ENCODE measurements around the gene IGFL1. TPM values are rescaled to one million over a fixed set of nuclear protein-coding genes. Genes with fewer than 3 reads are reported as not detected.
"Not testable (repeated sequence)": the region's sequence is repeated elsewhere in the genome, so short reads cannot be mapped to it uniquely, and the experiment has no call there.

Gene IGFL1
- total and polyA plus RNA-seq, 4 donors: not detected

- 17 to 19% methylated on average over 10 of the region's 10 CpGs for WGBS, 2 donors
- Histone ChIP-seq H3K9me3 (ENCODE audit: control insufficient read depth, low read length) (no peaks in the 10 kb centered on the region), H3K36me3 (ENCODE audit: control insufficient read depth in 1 of 2, insufficient read depth in 2 of 2, low read length in 1 of 2) (no peaks in the 10 kb centered on the region), H3K27ac (ENCODE audit: low read depth in 1 of 2, low read length in 2 of 2) (no peak overlapping the region), H3K27me3 (ENCODE audit: control insufficient read depth in 1 of 2, insufficient read depth in 2 of 2, low read length in 1 of 2) (no peaks in the 10 kb centered on the region), H3K4me3 (ENCODE audit: low read length in 2 of 2) (no peak overlapping the region), H3K4me1 (ENCODE audit: control insufficient read depth in 1 of 2, insufficient read depth in 2 of 2, low read length in 2 of 2) (no peaks in the 10 kb centered on the region)
- intact Hi-C loops (cut with DNase I): loop anchor here (1.0 to 5.0 kb wide), 4 partner anchors 183 to 237 kb away; no protein-coding TSS in a partner anchor
- DNase-seq (no peak), ATAC-seq (ENCODE audit: low FRiP score) (no peak)
Measured at GRCh38 chr19:46265217-46265828, 35.8 kb downstream of the IGFL1 start.

- no peak overlapping the region for H3K27ac ChIP-seq (ENCODE audit: low read depth in 1 of 2, low read length in 2 of 2)
- H3K4me1 ChIP-seq (ENCODE audit: control insufficient read depth in 1 of 2, insufficient read depth in 2 of 2, low read length in 2 of 2): no peaks in the 10 kb centered on the region
- no peak for DNase-seq
- no peaks in the 10 kb centered on the region for H3K9me3 ChIP-seq (ENCODE audit: control insufficient read depth, low read length)
- H3K4me3 ChIP-seq (ENCODE audit: low read length in 2 of 2): no peak overlapping the region
- intact Hi-C loops (cut with DNase I): loop anchor here in 1 of 2 donors (5.0 kb wide), 1 partner anchor 187 kb away; no protein-coding TSS in a partner anchor
- 87 to 94% methylated on average over 7 of the region's 7 CpGs for WGBS, 2 donors
- no peak for ATAC-seq (ENCODE audit: low FRiP score)
- H3K36me3 ChIP-seq (ENCODE audit: control insufficient read depth in 1 of 2, insufficient read depth in 2 of 2, low read length in 1 of 2): no peaks in the 10 kb centered on the region
- no peaks in the 10 kb centered on the region for H3K27me3 ChIP-seq (ENCODE audit: control insufficient read depth in 1 of 2, insufficient read depth in 2 of 2, low read length in 1 of 2)
Measured at GRCh38 chr19:46269101-46269500, 39.6 kb downstream of the IGFL1 start.

- 52 to 58% methylated on average over 17 of the region's 17 CpGs for WGBS, 2 donors
- H3K4me1 ChIP-seq (ENCODE audit: control insufficient read depth in 1 of 2, insufficient read depth in 2 of 2, low read length in 2 of 2): no peaks in the 10 kb centered on the region
- intact Hi-C loops (cut with DNase I): no loop called here
- H3K9me3 ChIP-seq (ENCODE audit: control insufficient read depth, low read length): no peaks in the 10 kb centered on the region
- DNase-seq (no peak), ATAC-seq (ENCODE audit: low FRiP score) (no peak)
- no peak overlapping the region for H3K27ac ChIP-seq (ENCODE audit: low read depth in 1 of 2, low read length in 2 of 2)
- no peaks in the 10 kb centered on the region for H3K36me3 ChIP-seq (ENCODE audit: control insufficient read depth in 1 of 2, insufficient read depth in 2 of 2, low read length in 1 of 2)
- H3K4me3 ChIP-seq (ENCODE audit: low read length in 2 of 2): no peak overlapping the region
- H3K27me3 ChIP-seq (ENCODE audit: control insufficient read depth in 1 of 2, insufficient read depth in 2 of 2, low read length in 1 of 2): no peaks in the 10 kb centered on the region
Measured at GRCh38 chr19:46270521-46271256, 41.1 kb downstream of the IGFL1 start.

- Histone ChIP-seq H3K4me3 (ENCODE audit: low read length in 2 of 2) (no peak overlapping the region), H3K27ac (ENCODE audit: low read depth in 1 of 2, low read length in 2 of 2) (no peak overlapping the region), H3K36me3 (ENCODE audit: control insufficient read depth in 1 of 2, insufficient read depth in 2 of 2, low read length in 1 of 2) (no peaks in the 10 kb centered on the region), H3K9me3 (ENCODE audit: control insufficient read depth, low read length) (no peaks in the 10 kb centered on the region), H3K4me1 (ENCODE audit: control insufficient read depth in 1 of 2, insufficient read depth in 2 of 2, low read length in 2 of 2) (no peaks in the 10 kb centered on the region), H3K27me3 (ENCODE audit: control insufficient read depth in 1 of 2, insufficient read depth in 2 of 2, low read length in 1 of 2) (no peaks in the 10 kb centered on the region)
- ATAC-seq (ENCODE audit: low FRiP score): no peak
- intact Hi-C loops (cut with DNase I): no loop called here
- WGBS, 2 donors: 51 to 56% methylated on average over 8 of the region's 8 CpGs
- no peak for DNase-seq
Measured at GRCh38 chr19:46271481-46272197, 42.1 kb downstream of the IGFL1 start.

- DNase-seq; H3K4me1 ChIP-seq (ENCODE audit: control insufficient read depth in 1 of 2, insufficient read depth in 2 of 2, low read length in 2 of 2): not testable (repeated sequence)
- WGBS, 2 donors: 91 to 94% methylated on average over 6 of the region's 6 CpGs
Measured at GRCh38 chr19:46273931-46274330, 44.4 kb downstream of the IGFL1 start.

GRCh38 chr19:46279177-46279576 lies 49.6 kb downstream of the IGFL1 start:
- no peaks in the 10 kb centered on the region for H3K9me3 ChIP-seq (ENCODE audit: control insufficient read depth, low read length)
- H3K27ac ChIP-seq (ENCODE audit: low read depth in 1 of 2, low read length in 2 of 2): no peak overlapping the region
- 85 to 90% methylated on average over 7 of the region's 7 CpGs for WGBS, 2 donors
- no peaks in the 10 kb centered on the region for H3K36me3 ChIP-seq (ENCODE audit: control insufficient read depth in 1 of 2, insufficient read depth in 2 of 2, low read length in 1 of 2)
- H3K4me1 ChIP-seq (ENCODE audit: control insufficient read depth in 1 of 2, insufficient read depth in 2 of 2, low read length in 2 of 2): no peaks in the 10 kb centered on the region
- no peaks in the 10 kb centered on the region for H3K27me3 ChIP-seq (ENCODE audit: control insufficient read depth in 1 of 2, insufficient read depth in 2 of 2, low read length in 1 of 2)
- intact Hi-C loops (cut with DNase I): no loop called here
- H3K4me3 ChIP-seq (ENCODE audit: low read length in 2 of 2): no peak overlapping the region
- no peak for ATAC-seq (ENCODE audit: low FRiP score)
- DNase-seq: no peak

More at GRCh38 chr19:46273931-46274330, 44.4 kb downstream of the IGFL1 start:
- intact Hi-C loops (cut with DNase I); H3K4me3 ChIP-seq (ENCODE audit: low read length in 2 of 2); H3K36me3 ChIP-seq (ENCODE audit: control insufficient read depth in 1 of 2, insufficient read depth in 2 of 2, low read length in 1 of 2); ATAC-seq (ENCODE audit: low FRiP score); H3K27ac ChIP-seq (ENCODE audit: low read depth in 1 of 2, low read length in 2 of 2); H3K27me3 ChIP-seq (ENCODE audit: control insufficient read depth in 1 of 2, insufficient read depth in 2 of 2, low read length in 1 of 2); H3K9me3 ChIP-seq (ENCODE audit: control insufficient read depth, low read length): not testable (repeated sequence)

Other genes with a start within 250 kb of the IGFL1 start
- 10 to 100 TPM; 11.7 to 24.0 TPM for gene CCDC61, start 234.3 kb upstream of the IGFL1 start, total RNA-seq
- gene CCDC61, start 234.3 kb upstream of the IGFL1 start, polyA plus RNA-seq: 10 to 100 TPM in 1 of 2 donors, under 1 TPM in 1; 0.50 to 19.4 TPM
- 1 to 10 TPM in 1 of 2 donors, not detected in 1; 1.4 TPM for gene PGLYRP1, start 206.7 kb upstream of the IGFL1 start, total RNA-seq
- gene PGLYRP1, start 206.7 kb upstream of the IGFL1 start, polyA plus RNA-seq: 1 to 10 TPM in 1 of 2 donors, not detected in 1; 1.9 TPM
- gene IGFL4, start 188.7 kb upstream of the IGFL1 start, total RNA-seq: not detected
- not detected for gene IGFL4, start 188.7 kb upstream of the IGFL1 start, polyA plus RNA-seq
- gene IGFL3, start 105.1 kb upstream of the IGFL1 start, total RNA-seq: not detected
- not detected for gene IGFL3, start 105.1 kb upstream of the IGFL1 start, polyA plus RNA-seq
- gene IGFL2, start 81.5 kb upstream of the IGFL1 start, total RNA-seq: under 1 TPM in 1 of 2 donors, not detected in 1; 0.36 TPM
- not detected for gene IGFL2, start 81.5 kb upstream of the IGFL1 start, polyA plus RNA-seq
- gene HIF3A, start 67.3 kb downstream of the IGFL1 start, total RNA-seq: 10 to 100 TPM; 37.5 to 55.4 TPM
- gene HIF3A, start 67.3 kb downstream of the IGFL1 start, polyA plus RNA-seq: 10 to 100 TPM in 1 of 2 donors, 1 to 10 TPM in 1; 7.0 to 78.4 TPM
- gene PPP5C, start 117.3 kb downstream of the IGFL1 start, total RNA-seq: 10 to 100 TPM; 62.7 to 63.7 TPM
- 10 to 100 TPM; 23.0 to 54.3 TPM for gene PPP5C, start 117.3 kb downstream of the IGFL1 start, polyA plus RNA-seq
- 10 to 100 TPM; 18.8 to 25.7 TPM for gene CCDC8, start 183.8 kb downstream of the IGFL1 start, total RNA-seq
- 10 to 100 TPM in 1 of 2 donors, 1 to 10 TPM in 1; 9.6 to 11.0 TPM for gene CCDC8, start 183.8 kb downstream of the IGFL1 start, polyA plus RNA-seq
- gene PNMA8C, start 199.2 kb downstream of the IGFL1 start, total RNA-seq: 1 to 10 TPM; 3.1 to 4.3 TPM
- gene PNMA8C, start 199.2 kb downstream of the IGFL1 start, polyA plus RNA-seq: 1 to 10 TPM; 1.2 to 1.6 TPM
- 10 to 100 TPM in 1 of 2 donors, 1 to 10 TPM in 1; 6.8 to 12.4 TPM for gene PNMA8A, start 241.8 kb downstream of the IGFL1 start, total RNA-seq
- gene PNMA8A, start 241.8 kb downstream of the IGFL1 start, polyA plus RNA-seq: 1 to 10 TPM; 3.3 to 6.8 TPM